ENCODE results near the gene LIMD2. TPM values are rescaled to one million over a fixed set of nuclear protein-coding genes. Genes with fewer than 3 reads are reported as not detected.

Gene LIMD2
- total and polyA plus RNA-seq, 9 donors: 7.7 to 15.5 (median 10.9) TPM

GRCh38 chr17:63659850-63660249, 40.1 kb downstream of the LIMD2 start:
- DNase-seq: no peak
- peaks cover 42% of the 10 kb centered on the region for H3K36me3 ChIP-seq (ENCODE audit: control insufficient read depth, insufficient read depth, low read length)
- no peaks in the 10 kb centered on the region for H3K4me1 ChIP-seq (ENCODE audit: control insufficient read depth, insufficient read depth, low read length)
- no peak overlapping the region for H3K4me3 ChIP-seq (ENCODE audit: low read length)
- no peaks in the 10 kb centered on the region for H3K9me3 ChIP-seq (replicated peaks; ENCODE audit: control insufficient read depth, low read depth, low read length)
- H3K27ac ChIP-seq (ENCODE audit: low read length): no peak overlapping the region
- no peaks in the 10 kb centered on the region for H3K27me3 ChIP-seq (ENCODE audit: control insufficient read depth, insufficient read depth, low read length)
- 86% methylated on average over 3 of the region's 3 CpGs for WGBS (ENCODE audit: insufficient coverage)

GRCh38 chr17:63658366-63658765, 41.6 kb downstream of the LIMD2 start:
- Histone ChIP-seq H3K27ac (ENCODE audit: low read length) (no peak overlapping the region), H3K9me3 (replicated peaks; ENCODE audit: control insufficient read depth, low read depth, low read length) (no peaks in the 10 kb centered on the region), H3K4me3 (ENCODE audit: low read length) (no peak overlapping the region), H3K4me1 (ENCODE audit: control insufficient read depth, insufficient read depth, low read length) (no peaks in the 10 kb centered on the region), H3K27me3 (ENCODE audit: control insufficient read depth, insufficient read depth, low read length) (no peaks in the 10 kb centered on the region), H3K36me3 (ENCODE audit: control insufficient read depth, insufficient read depth, low read length) (peaks cover 38% of the 10 kb centered on the region)
- WGBS (ENCODE audit: insufficient coverage): no CpG with 5 or more reads among the region's 1 CpG
- no peak for DNase-seq

- no peaks in the 10 kb centered on the region for H3K9me3 ChIP-seq (replicated peaks; ENCODE audit: control insufficient read depth, low read depth, low read length)
- H3K4me3 ChIP-seq (ENCODE audit: low read length): no peak overlapping the region
- DNase-seq: no peak
- WGBS (ENCODE audit: insufficient coverage): 76% methylated on average over 2 of the region's 3 CpGs
- peaks cover 38% of the 10 kb centered on the region for H3K36me3 ChIP-seq (ENCODE audit: control insufficient read depth, insufficient read depth, low read length)
- no peaks in the 10 kb centered on the region for H3K27me3 ChIP-seq (ENCODE audit: control insufficient read depth, insufficient read depth, low read length)
- H3K27ac ChIP-seq (ENCODE audit: low read length): no peak overlapping the region
- H3K4me1 ChIP-seq (ENCODE audit: control insufficient read depth, insufficient read depth, low read length): no peaks in the 10 kb centered on the region
Measured at GRCh38 chr17:63657786-63658185, 42.1 kb downstream of the LIMD2 start.

- Histone ChIP-seq H3K27ac (ENCODE audit: low read length) (no peak overlapping the region), H3K27me3 (ENCODE audit: control insufficient read depth, insufficient read depth, low read length) (no peaks in the 10 kb centered on the region), H3K36me3 (ENCODE audit: control insufficient read depth, insufficient read depth, low read length) (peaks cover 23% of the 10 kb centered on the region), H3K4me1 (ENCODE audit: control insufficient read depth, insufficient read depth, low read length) (no peaks in the 10 kb centered on the region), H3K4me3 (ENCODE audit: low read length) (no peak overlapping the region), H3K9me3 (replicated peaks; ENCODE audit: control insufficient read depth, low read depth, low read length) (no peaks in the 10 kb centered on the region)
- WGBS (ENCODE audit: insufficient coverage): no CpG with 5 or more reads among the region's 2 CpGs
- DNase-seq: no peak
Measured at GRCh38 chr17:63653050-63653449, 46.9 kb downstream of the LIMD2 start.

GRCh38 chr17:63652106-63652505, 47.8 kb downstream of the LIMD2 start:
- H3K4me3 ChIP-seq (ENCODE audit: low read length): no peak overlapping the region
- H3K27ac ChIP-seq (ENCODE audit: low read length): no peak overlapping the region
- peaks cover 24% of the 10 kb centered on the region for H3K36me3 ChIP-seq (ENCODE audit: control insufficient read depth, insufficient read depth, low read length)
- no peaks in the 10 kb centered on the region for H3K9me3 ChIP-seq (replicated peaks; ENCODE audit: control insufficient read depth, low read depth, low read length)
- WGBS (ENCODE audit: insufficient coverage): 71% methylated on average over 1 of the region's 3 CpGs
- no peaks in the 10 kb centered on the region for H3K27me3 ChIP-seq (ENCODE audit: control insufficient read depth, insufficient read depth, low read length)
- no peak for DNase-seq
- H3K4me1 ChIP-seq (ENCODE audit: control insufficient read depth, insufficient read depth, low read length): no peaks in the 10 kb centered on the region

- H3K27me3 ChIP-seq (ENCODE audit: control insufficient read depth, insufficient read depth, low read length): no peaks in the 10 kb centered on the region
Measured at GRCh38 chr17:63649813-63650212, 50.1 kb downstream of the LIMD2 start.

GRCh38 chr17:63647936-63648335, 52.0 kb downstream of the LIMD2 start:
- DNase-seq: no peak
- no peaks in the 10 kb centered on the region for H3K27me3 ChIP-seq (ENCODE audit: control insufficient read depth, insufficient read depth, low read length)
- peaks cover 39% of the 10 kb centered on the region for H3K36me3 ChIP-seq (ENCODE audit: control insufficient read depth, insufficient read depth, low read length)
- H3K9me3 ChIP-seq (replicated peaks; ENCODE audit: control insufficient read depth, low read depth, low read length): no peaks in the 10 kb centered on the region
- no peaks in the 10 kb centered on the region for H3K4me1 ChIP-seq (ENCODE audit: control insufficient read depth, insufficient read depth, low read length)
- no peak overlapping the region for H3K4me3 ChIP-seq (ENCODE audit: low read length)
- no peak overlapping the region for H3K27ac ChIP-seq (ENCODE audit: low read length)

More at GRCh38 chr17:63649813-63650212, 50.1 kb downstream of the LIMD2 start:
- H3K4me3 ChIP-seq (ENCODE audit: low read length): no peak overlapping the region
- H3K9me3 ChIP-seq (replicated peaks; ENCODE audit: control insufficient read depth, low read depth, low read length): no peaks in the 10 kb centered on the region
- no peak overlapping the region for H3K27ac ChIP-seq (ENCODE audit: low read length)
- H3K4me1 ChIP-seq (ENCODE audit: control insufficient read depth, insufficient read depth, low read length): no peaks in the 10 kb centered on the region
- peaks cover 37% of the 10 kb centered on the region for H3K36me3 ChIP-seq (ENCODE audit: control insufficient read depth, insufficient read depth, low read length)
- peak; percentile 30 for DNase-seq
- WGBS (ENCODE audit: insufficient coverage): no CpG with 5 or more reads among the region's 1 CpG

GRCh38 chr17:63647065-63647725, 52.7 kb downstream of the LIMD2 start:
- H3K36me3 ChIP-seq (ENCODE audit: control insufficient read depth, insufficient read depth, low read length): peaks cover 32% of the 10 kb centered on the region
- H3K9me3 ChIP-seq (replicated peaks; ENCODE audit: control insufficient read depth, low read depth, low read length): no peaks in the 10 kb centered on the region
- no peaks in the 10 kb centered on the region for H3K4me1 ChIP-seq (ENCODE audit: control insufficient read depth, insufficient read depth, low read length)
- no peak overlapping the region for H3K27ac ChIP-seq (ENCODE audit: low read length)
- DNase-seq: no peak
- no peaks in the 10 kb centered on the region for H3K27me3 ChIP-seq (ENCODE audit: control insufficient read depth, insufficient read depth, low read length)
- 67% methylated on average over 3 of the region's 4 CpGs for WGBS (ENCODE audit: insufficient coverage)
- no peak overlapping the region for H3K4me3 ChIP-seq (ENCODE audit: low read length)

- no peak overlapping the region for H3K27ac ChIP-seq (ENCODE audit: low read length)
- H3K27me3 ChIP-seq (ENCODE audit: control insufficient read depth, insufficient read depth, low read length): no peaks in the 10 kb centered on the region
- peaks cover 29% of the 10 kb centered on the region for H3K36me3 ChIP-seq (ENCODE audit: control insufficient read depth, insufficient read depth, low read length)
- no peaks in the 10 kb centered on the region for H3K9me3 ChIP-seq (replicated peaks; ENCODE audit: control insufficient read depth, low read depth, low read length)
- H3K4me3 ChIP-seq (ENCODE audit: low read length): no peak overlapping the region
- no peaks in the 10 kb centered on the region for H3K4me1 ChIP-seq (ENCODE audit: control insufficient read depth, insufficient read depth, low read length)
- peak; percentile 38 for DNase-seq
- no CpG with 5 or more reads among the region's 1 CpG for WGBS (ENCODE audit: insufficient coverage)
Measured at GRCh38 chr17:63646488-63646806, 53.5 kb downstream of the LIMD2 start.

All from muscle of leg (tissue), 11 donors.